NCI-H345 (cell line): Measurements from ENCODE around the gene CDH23.
"Not testable (repeated sequence)": the region's sequence is repeated elsewhere in the genome, so short reads cannot be mapped to it uniquely, and the experiment has no call there.

Experiments used
- DNase-seq: peaks from one replicate; lab custom pipeline; 2025; lab: John Stamatoyannopoulos, UW

CDH23 gene

GRCh38 chr10:71582506-71583475, 186.1 kb downstream of the CDH23 start:
- DNase-seq, result no peak

GRCh38 chr10:71584461-71584860, 187.7 kb downstream of the CDH23 start:
- no peak for DNase-seq

GRCh38 chr10:71584902-71585563, 188.3 kb downstream of the CDH23 start:
- no peak for DNase-seq

GRCh38 chr10:71585564-71586290, 189.0 kb downstream of the CDH23 start:
- DNase-seq, result no peak

GRCh38 chr10:71587941-71588573, 191.3 kb downstream of the CDH23 start:
- peak; percentile 40 for DNase-seq

GRCh38 chr10:71588685-71589084, 192.0 kb downstream of the CDH23 start:
- no peak for DNase-seq

GRCh38 chr10:71589617-71590551, 193.2 kb downstream of the CDH23 start:
- DNase-seq, result peak; percentile 3

GRCh38 chr10:71590781-71591350, 194.1 kb downstream of the CDH23 start:
- peak; percentile 16 for DNase-seq

- no peak for DNase-seq
These were observed 198.3 kb downstream of the CDH23 start for GRCh38 chr10:71594934-71595571.

GRCh38 chr10:71595649-71596048, 198.9 kb downstream of the CDH23 start:
- no peak for DNase-seq

- no peak for DNase-seq
These were observed 199.4 kb downstream of the CDH23 start for GRCh38 chr10:71596127-71596526.

- DNase-seq, result no peak
These were observed 200.0 kb downstream of the CDH23 start for GRCh38 chr10:71596759-71597158.

- DNase-seq, result no peak
These were observed 201.2 kb downstream of the CDH23 start for GRCh38 chr10:71597821-71598498.

- no peak for DNase-seq
These were observed 201.9 kb downstream of the CDH23 start for GRCh38 chr10:71598621-71599055.

- no peak for DNase-seq
These were observed 202.8 kb downstream of the CDH23 start for GRCh38 chr10:71599518-71599917.

GRCh38 chr10:71600242-71600641, 203.5 kb downstream of the CDH23 start:
- not testable (repeated sequence) for DNase-seq

- no peak for DNase-seq
These were observed 204.1 kb downstream of the CDH23 start for GRCh38 chr10:71600849-71601248.

GRCh38 chr10:71601273-71601672, 204.6 kb downstream of the CDH23 start:
- DNase-seq, result no peak

- no peak for DNase-seq
These were observed 206.4 kb downstream of the CDH23 start for GRCh38 chr10:71603150-71603549.
